RWPE2 (cell line): ENCODE results near the gene CFAP20DC.
A peak's percentile ranks its signal among the peaks of the same experiment; 100 is the strongest.
"Not testable (repeated sequence)": the region's sequence is repeated elsewhere in the genome, so short reads cannot be mapped to it uniquely, and the experiment has no call there.

ENCODE experiments used
- ATAC-seq: fragments of 200-7000 bp; cut with Tn5 transposase; 3 replicates; pipeline ENCODE4 v1.9.1; 2021; ENCODE audit warnings: low read depth
- DNase-seq: peaks from one replicate; pipeline ENCODE4 v3.0.0-alpha.2; 2020; ENCODE audit warnings: low spot score
- H3K27ac ChIP-seq: fragments of 450-650 bp; 2 replicates; pipeline ENCODE4 v1.5.1; 2017; ENCODE audit warnings: mild to moderate bottlenecking; ENCODE audit not compliant: poor library complexity, severe bottlenecking
- H3K27me3 ChIP-seq: fragments of 250-450 bp; sonication (Bioruptor Pico); 2 replicates; pipeline ENCODE4 v1.5.1; 2021; ENCODE audit warnings: mild to moderate bottlenecking, moderate library complexity; ENCODE audit not compliant: insufficient read depth, poor library complexity, severe bottlenecking
- H3K36me3 ChIP-seq: fragments of 250-450 bp; sonication (Bioruptor Pico); 2 replicates; pipeline ENCODE4 v1.5.1; 2020; ENCODE audit warnings: low read depth, mild to moderate bottlenecking, moderate library complexity
- H3K4me1 ChIP-seq: fragments of 250-450 bp; sonication (Bioruptor Pico); 2 replicates; pipeline ENCODE4 v1.5.1; 2021; ENCODE audit warnings: mild to moderate bottlenecking, moderate library complexity; ENCODE audit not compliant: insufficient read depth, poor library complexity, severe bottlenecking
- H3K4me3 ChIP-seq: fragments of 250-450 bp; sonication (Bioruptor Pico); 2 replicates; pipeline ENCODE4 v1.5.1; 2021; ENCODE audit warnings: mild to moderate bottlenecking, moderate library complexity; ENCODE audit not compliant: severe bottlenecking
- H3K9me3 ChIP-seq: fragments of 250-450 bp; sonication (Bioruptor Pico); 2 replicates; pipeline ENCODE4 v1.5.1; 2021; ENCODE audit warnings: mild to moderate bottlenecking, moderate library complexity; ENCODE audit not compliant: severe bottlenecking
- TF ChIP-seq, protein P1 (sequence below): fragments of 450-650 bp; IDR thresholded peaks from one replicate; pipeline ENCODE4 v1.5.1; 2017; ENCODE audit warnings: mild to moderate bottlenecking, moderate library complexity; ENCODE audit not compliant: poor library complexity, severe bottlenecking

CFAP20DC gene

DNA sequence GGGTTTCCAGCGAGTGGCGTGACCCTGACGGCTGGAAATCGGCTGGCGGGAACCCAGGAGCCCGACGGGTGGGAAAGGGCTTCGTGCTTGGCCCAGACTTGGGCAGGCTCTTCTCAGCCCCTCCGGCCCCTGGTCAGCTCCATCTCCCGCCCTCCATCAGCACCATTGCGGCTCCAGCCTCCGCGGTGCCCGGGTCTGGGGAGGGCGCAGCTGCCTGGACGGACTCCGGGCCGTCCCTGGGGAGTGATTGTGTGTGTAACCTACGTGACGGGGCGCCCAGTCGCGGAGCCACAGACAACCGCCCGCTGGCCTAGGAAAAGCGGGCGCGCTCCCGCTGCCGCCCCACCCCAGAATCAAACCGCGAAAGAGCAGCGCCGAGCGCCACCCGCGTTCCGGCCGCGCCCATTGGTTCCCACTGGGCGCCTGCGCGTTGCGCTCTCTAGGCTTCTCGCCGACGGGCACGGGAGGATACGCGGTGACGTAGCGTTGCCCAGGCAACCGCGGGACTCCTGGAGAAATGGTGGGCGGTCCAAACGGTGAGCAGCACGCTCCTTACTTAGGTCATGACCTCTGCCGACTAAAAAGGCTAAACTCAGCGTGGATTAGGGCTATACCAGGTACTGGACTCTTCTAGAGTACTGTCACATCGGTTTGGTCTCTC lies at the start of gene CFAP20DC:
Gene CFAP20DC (minus strand): TSS at position 355 of the 661 bp plus-strand sequence. CDS start 394 bp downstream, outside the sequence.
- no peaks in the 10 kb centered on the region for H3K27me3 ChIP-seq
- TF ChIP-seq, protein P1, sequence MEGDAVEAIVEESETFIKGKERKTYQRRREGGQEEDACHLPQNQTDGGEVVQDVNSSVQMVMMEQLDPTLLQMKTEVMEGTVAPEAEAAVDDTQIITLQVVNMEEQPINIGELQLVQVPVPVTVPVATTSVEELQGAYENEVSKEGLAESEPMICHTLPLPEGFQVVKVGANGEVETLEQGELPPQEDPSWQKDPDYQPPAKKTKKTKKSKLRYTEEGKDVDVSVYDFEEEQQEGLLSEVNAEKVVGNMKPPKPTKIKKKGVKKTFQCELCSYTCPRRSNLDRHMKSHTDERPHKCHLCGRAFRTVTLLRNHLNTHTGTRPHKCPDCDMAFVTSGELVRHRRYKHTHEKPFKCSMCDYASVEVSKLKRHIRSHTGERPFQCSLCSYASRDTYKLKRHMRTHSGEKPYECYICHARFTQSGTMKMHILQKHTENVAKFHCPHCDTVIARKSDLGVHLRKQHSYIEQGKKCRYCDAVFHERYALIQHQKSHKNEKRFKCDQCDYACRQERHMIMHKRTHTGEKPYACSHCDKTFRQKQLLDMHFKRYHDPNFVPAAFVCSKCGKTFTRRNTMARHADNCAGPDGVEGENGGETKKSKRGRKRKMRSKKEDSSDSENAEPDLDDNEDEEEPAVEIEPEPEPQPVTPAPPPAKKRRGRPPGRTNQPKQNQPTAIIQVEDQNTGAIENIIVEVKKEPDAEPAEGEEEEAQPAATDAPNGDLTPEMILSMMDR: no peak
- H3K36me3 ChIP-seq: peaks cover 21% of the 10 kb centered on the region
- H3K4me1 ChIP-seq: peaks cover 9% of the 10 kb centered on the region
- DNase-seq: peak; percentile 96
- H3K9me3 ChIP-seq: no peaks in the 10 kb centered on the region
- peak; percentile 96 for ATAC-seq
- H3K4me3 ChIP-seq: peak within 1 kb of the TSS; percentile 55
- peak within 1 kb of the TSS; percentile 43 for H3K27ac ChIP-seq

DNA sequence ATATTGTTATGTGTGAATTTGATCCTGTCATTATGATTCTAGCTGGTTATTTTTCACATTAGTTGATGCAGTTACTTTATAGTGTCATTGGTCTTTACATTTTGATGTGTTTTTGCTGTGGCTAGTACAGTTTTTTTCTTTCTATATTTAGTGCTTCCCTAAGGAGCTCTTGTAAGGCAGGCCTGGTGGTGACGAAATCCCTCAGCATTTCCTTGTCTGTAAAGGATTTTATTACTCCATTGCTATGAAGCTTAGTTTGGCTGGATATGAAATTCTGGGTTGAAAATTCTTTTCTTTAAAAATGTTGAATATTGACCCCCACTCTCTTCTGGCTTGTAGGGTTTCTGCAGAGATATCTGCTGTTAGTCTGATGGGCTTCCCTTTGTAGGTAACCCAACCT lies 48.7 kb upstream of the CFAP20DC start:
- H3K4me3 ChIP-seq, H3K27me3 ChIP-seq, H3K9me3 ChIP-seq, ATAC-seq, H3K36me3 ChIP-seq, DNase-seq, H3K27ac ChIP-seq: not testable (repeated sequence)
- H3K4me1 ChIP-seq: peaks cover 10% of the 10 kb centered on the region

DNA sequence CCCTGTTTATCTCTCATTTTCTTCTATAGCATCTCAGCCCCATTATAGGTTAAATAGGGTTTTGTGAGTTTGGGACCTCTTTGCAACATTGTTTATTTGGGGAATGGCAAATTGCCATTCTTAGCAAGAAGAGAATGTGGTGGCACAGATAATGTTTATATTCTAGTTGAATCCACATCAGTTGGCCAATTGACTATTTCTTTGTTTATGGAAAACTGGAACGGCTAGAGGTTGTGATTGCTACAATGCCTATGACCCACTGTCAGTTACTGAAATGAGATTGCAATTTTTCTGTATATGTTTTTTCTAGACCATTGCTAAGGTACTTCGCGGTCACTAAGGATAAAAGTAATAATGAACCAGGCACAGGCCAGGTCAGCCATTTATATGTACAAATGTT lies 44.6 kb upstream of the CFAP20DC start:
- Histone ChIP-seq H3K27ac (no peak overlapping the region), H3K4me1 (no peaks in the 10 kb centered on the region), H3K27me3 (no peaks in the 10 kb centered on the region), H3K4me3 (no peak overlapping the region), H3K36me3 (no peaks in the 10 kb centered on the region), H3K9me3 (no peaks in the 10 kb centered on the region)
- DNase-seq (no peak), ATAC-seq (no peak)
- TF ChIP-seq, protein P1: no peak

GRCh38 chr3:59093521-59093920 lies 43.7 kb upstream of the CFAP20DC start:
- TF ChIP-seq, protein P1: no peak
- no peaks in the 10 kb centered on the region for H3K36me3 ChIP-seq
- no peaks in the 10 kb centered on the region for H3K27me3 ChIP-seq
- no peaks in the 10 kb centered on the region for H3K4me1 ChIP-seq
- no peak for DNase-seq
- no peak for ATAC-seq
- no peaks in the 10 kb centered on the region for H3K9me3 ChIP-seq
- no peak overlapping the region for H3K4me3 ChIP-seq
- H3K27ac ChIP-seq: no peak overlapping the region

DNA sequence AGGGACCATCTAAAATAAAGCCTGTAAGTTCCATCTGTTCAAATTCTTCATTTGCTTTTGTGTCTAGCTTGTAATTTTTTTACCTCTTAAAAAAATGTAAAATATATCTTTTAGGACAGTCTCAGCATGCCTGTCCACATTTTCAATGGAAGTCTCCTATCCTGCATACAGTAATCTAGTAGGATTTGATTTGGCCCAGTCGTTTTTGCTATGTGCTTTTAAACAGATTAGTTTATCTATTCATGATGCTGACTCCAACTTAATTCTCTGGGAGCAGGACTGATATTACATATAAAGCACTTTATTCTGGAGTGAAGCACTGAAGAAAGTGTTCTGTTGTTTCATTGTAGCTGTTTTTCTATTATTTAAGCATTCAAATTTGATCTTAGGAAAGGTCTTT lies 38.9 kb upstream of the CFAP20DC start:
- Histone ChIP-seq H3K9me3 (no peaks in the 10 kb centered on the region), H3K4me1 (peaks cover 7% of the 10 kb centered on the region), H3K27me3 (no peaks in the 10 kb centered on the region), H3K4me3 (no peak overlapping the region), H3K27ac (no peak overlapping the region), H3K36me3 (no peaks in the 10 kb centered on the region)
- ATAC-seq: no peak
- no peak for DNase-seq
- TF ChIP-seq, protein P1: no peak
